ENCODE results near the gene FMN1. TPM values are rescaled to one million over a fixed set of nuclear protein-coding genes. Genes with fewer than 3 reads are reported as not detected.

FMN1 gene
- total RNA-seq, 1 experiment from 2014 or later: 3.9 TPM

DNA sequence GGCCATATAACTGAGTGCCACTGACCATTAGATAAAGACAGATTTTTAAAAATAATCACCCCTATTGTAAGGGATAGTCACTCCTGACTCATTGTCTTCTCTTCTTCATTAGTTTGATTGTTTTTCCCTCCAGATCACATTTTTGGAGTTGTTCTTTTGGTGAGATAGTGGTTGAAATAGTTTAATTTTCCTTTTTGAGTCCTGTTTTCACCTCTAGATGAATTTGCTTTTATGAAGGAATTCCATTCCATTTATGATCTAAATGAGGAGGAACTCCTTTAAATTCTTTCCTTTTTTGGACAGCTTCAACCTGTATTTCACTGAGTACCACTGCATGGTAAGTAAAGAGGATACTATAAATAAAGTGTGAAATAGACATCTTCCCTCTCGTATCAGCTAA lies 364.3 kb downstream of the FMN1 start:
- no peak overlapping the region for H3K4me3 ChIP-seq (ENCODE audit: low read depth in 2 of 2, low read length in 2 of 2)
- no TSS peak for BruUV-seq (replicated peaks)
- CTCF ChIA-PET: no interaction called here
- H3K27ac ChIP-seq (ENCODE audit: low read length): no peak overlapping the region
- H3K36me3 ChIP-seq (ENCODE audit: control insufficient read depth, insufficient read depth, low read length): no peaks in the 10 kb centered on the region
- in situ Hi-C loops (cut with HindIII; ENCODE audit: low pct_unique_long_range_greater_than_20kb, low sequenced_read_pairs): no loop called here
- POLR2A ChIA-PET: no interaction called here
- DNase-seq (ENCODE audit: low read depth, low spot score) (no peak), ATAC-seq (no peak)
- TF ChIP-seq SIN3A (IDR thresholded peaks at IDR 0.05; ENCODE audit: borderline replicate concordance, insufficient read depth, low read depth, low read length) (no peak), POLR2AphosphoS5 (IDR thresholded peaks at IDR 0.05; ENCODE audit: low read depth, low read length) (no peak), TCF7L2 (IDR thresholded peaks at IDR 0.05; ENCODE audit: low read depth, low read length) (no peak)
- TF ChIP-seq, protein P1, sequence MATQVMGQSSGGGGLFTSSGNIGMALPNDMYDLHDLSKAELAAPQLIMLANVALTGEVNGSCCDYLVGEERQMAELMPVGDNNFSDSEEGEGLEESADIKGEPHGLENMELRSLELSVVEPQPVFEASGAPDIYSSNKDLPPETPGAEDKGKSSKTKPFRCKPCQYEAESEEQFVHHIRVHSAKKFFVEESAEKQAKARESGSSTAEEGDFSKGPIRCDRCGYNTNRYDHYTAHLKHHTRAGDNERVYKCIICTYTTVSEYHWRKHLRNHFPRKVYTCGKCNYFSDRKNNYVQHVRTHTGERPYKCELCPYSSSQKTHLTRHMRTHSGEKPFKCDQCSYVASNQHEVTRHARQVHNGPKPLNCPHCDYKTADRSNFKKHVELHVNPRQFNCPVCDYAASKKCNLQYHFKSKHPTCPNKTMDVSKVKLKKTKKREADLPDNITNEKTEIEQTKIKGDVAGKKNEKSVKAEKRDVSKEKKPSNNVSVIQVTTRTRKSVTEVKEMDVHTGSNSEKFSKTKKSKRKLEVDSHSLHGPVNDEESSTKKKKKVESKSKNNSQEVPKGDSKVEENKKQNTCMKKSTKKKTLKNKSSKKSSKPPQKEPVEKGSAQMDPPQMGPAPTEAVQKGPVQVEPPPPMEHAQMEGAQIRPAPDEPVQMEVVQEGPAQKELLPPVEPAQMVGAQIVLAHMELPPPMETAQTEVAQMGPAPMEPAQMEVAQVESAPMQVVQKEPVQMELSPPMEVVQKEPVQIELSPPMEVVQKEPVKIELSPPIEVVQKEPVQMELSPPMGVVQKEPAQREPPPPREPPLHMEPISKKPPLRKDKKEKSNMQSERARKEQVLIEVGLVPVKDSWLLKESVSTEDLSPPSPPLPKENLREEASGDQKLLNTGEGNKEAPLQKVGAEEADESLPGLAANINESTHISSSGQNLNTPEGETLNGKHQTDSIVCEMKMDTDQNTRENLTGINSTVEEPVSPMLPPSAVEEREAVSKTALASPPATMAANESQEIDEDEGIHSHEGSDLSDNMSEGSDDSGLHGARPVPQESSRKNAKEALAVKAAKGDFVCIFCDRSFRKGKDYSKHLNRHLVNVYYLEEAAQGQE (IDR thresholded peaks at IDR 0.05; ENCODE audit: insufficient read depth in 1 of 2, low read depth in 2 of 2, low read length in 1 of 2): no peak
- TF ChIP-seq, protein P2, sequence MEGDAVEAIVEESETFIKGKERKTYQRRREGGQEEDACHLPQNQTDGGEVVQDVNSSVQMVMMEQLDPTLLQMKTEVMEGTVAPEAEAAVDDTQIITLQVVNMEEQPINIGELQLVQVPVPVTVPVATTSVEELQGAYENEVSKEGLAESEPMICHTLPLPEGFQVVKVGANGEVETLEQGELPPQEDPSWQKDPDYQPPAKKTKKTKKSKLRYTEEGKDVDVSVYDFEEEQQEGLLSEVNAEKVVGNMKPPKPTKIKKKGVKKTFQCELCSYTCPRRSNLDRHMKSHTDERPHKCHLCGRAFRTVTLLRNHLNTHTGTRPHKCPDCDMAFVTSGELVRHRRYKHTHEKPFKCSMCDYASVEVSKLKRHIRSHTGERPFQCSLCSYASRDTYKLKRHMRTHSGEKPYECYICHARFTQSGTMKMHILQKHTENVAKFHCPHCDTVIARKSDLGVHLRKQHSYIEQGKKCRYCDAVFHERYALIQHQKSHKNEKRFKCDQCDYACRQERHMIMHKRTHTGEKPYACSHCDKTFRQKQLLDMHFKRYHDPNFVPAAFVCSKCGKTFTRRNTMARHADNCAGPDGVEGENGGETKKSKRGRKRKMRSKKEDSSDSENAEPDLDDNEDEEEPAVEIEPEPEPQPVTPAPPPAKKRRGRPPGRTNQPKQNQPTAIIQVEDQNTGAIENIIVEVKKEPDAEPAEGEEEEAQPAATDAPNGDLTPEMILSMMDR (IDR thresholded peaks at IDR 0.05): no peak
- H3K9me3 ChIP-seq (ENCODE audit: control insufficient read depth, insufficient read depth, low read depth, low read length): no peaks in the 10 kb centered on the region
- H3K4me1 ChIP-seq (ENCODE audit: control insufficient read depth, insufficient read depth, low read length): no peaks in the 10 kb centered on the region
- intact Hi-C loops (cut with micrococcal nuclease; ENCODE audit: unreplicated experiment): no loop called here
- no peaks in the 10 kb centered on the region for H3K27me3 ChIP-seq (ENCODE audit: control insufficient read depth, insufficient read depth, low read length)

DNA sequence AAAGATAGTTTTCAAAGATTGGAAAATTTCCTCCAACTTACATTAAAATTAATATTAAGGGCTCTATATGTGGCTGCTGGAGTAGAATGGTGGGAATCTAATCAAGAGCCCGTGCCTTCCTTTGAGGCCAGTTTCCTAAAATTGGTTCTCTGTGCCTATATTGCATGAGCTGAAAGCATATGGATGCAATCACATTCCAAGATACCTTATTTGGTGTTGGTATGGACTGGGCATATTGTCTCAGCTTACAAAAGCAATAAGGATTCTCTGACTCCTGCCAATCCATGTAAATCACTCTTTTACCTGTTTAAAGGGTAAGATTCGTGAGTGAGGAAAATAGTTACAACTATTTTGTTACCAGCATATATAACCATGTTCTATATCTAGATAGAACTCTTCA lies 365.1 kb downstream of the FMN1 start:
- BruUV-seq (replicated peaks): no TSS peak
- CTCF ChIA-PET: no interaction called here
- POLR2A ChIA-PET: no interaction called here
- Histone ChIP-seq H3K36me3 (ENCODE audit: control insufficient read depth, insufficient read depth, low read length) (no peaks in the 10 kb centered on the region), H3K27me3 (ENCODE audit: control insufficient read depth, insufficient read depth, low read length) (no peaks in the 10 kb centered on the region), H3K4me1 (ENCODE audit: control insufficient read depth, insufficient read depth, low read length) (no peaks in the 10 kb centered on the region), H3K9me3 (ENCODE audit: control insufficient read depth, insufficient read depth, low read depth, low read length) (no peaks in the 10 kb centered on the region), H3K4me3 (ENCODE audit: low read depth in 2 of 2, low read length in 2 of 2) (no peak overlapping the region), H3K27ac (ENCODE audit: low read length) (no peak overlapping the region)
- no peak for ATAC-seq
- in situ Hi-C loops (cut with HindIII; ENCODE audit: low pct_unique_long_range_greater_than_20kb, low sequenced_read_pairs) (no loop called here), intact Hi-C loops (cut with micrococcal nuclease; ENCODE audit: unreplicated experiment) (no loop called here)
- no peak for DNase-seq (ENCODE audit: low read depth, low spot score)
- TF ChIP-seq, protein P1 (IDR thresholded peaks at IDR 0.05; ENCODE audit: insufficient read depth in 1 of 2, low read depth in 2 of 2, low read length in 1 of 2): no peak
- TF ChIP-seq, protein P2 (IDR thresholded peaks at IDR 0.05): no peak
- TF ChIP-seq SIN3A (IDR thresholded peaks at IDR 0.05; ENCODE audit: borderline replicate concordance, insufficient read depth, low read depth, low read length) (no peak), POLR2AphosphoS5 (IDR thresholded peaks at IDR 0.05; ENCODE audit: low read depth, low read length) (no peak)
